MV-4-11 (cell line): ENCODE results near the gene ECI1.
"Not testable (repeated sequence)": the region's sequence is repeated elsewhere in the genome, so short reads cannot be mapped to it uniquely, and the experiment has no call there.

Source experiments
- DNase-seq: peaks from one replicate; lab custom pipeline; 2025; lab: John Stamatoyannopoulos, UW

Gene ECI1

GRCh38 chr16:2253293-2253692 lies 1.9 kb upstream of the ECI1 start:
- DNase-seq, result no peak

GRCh38 chr16:2252806-2253148 lies 1.4 kb upstream of the ECI1 start:
- DNase-seq, result no peak

- DNase-seq, result peak; percentile 20
These were observed 613 bp downstream of the ECI1 start for GRCh38 chr16:2250652-2251295.

GRCh38 chr16:2246301-2246885 lies 5.0 kb downstream of the ECI1 start:
- no peak for DNase-seq

GRCh38 chr16:2244926-2245795 lies 6.2 kb downstream of the ECI1 start:
- DNase-seq, result no peak

- no peak for DNase-seq
These were observed 7.1 kb downstream of the ECI1 start for GRCh38 chr16:2244301-2244700.

- no peak for DNase-seq
These were observed 7.6 kb downstream of the ECI1 start for GRCh38 chr16:2243781-2244180.

GRCh38 chr16:2243031-2243528 lies 8.3 kb downstream of the ECI1 start:
- DNase-seq, result no peak

- no peak for DNase-seq
These were observed 8.8 kb downstream of the ECI1 start for GRCh38 chr16:2242598-2242997.

GRCh38 chr16:2240331-2240730 lies 11.1 kb downstream of the ECI1 start:
- not testable (repeated sequence) for DNase-seq

DNA sequence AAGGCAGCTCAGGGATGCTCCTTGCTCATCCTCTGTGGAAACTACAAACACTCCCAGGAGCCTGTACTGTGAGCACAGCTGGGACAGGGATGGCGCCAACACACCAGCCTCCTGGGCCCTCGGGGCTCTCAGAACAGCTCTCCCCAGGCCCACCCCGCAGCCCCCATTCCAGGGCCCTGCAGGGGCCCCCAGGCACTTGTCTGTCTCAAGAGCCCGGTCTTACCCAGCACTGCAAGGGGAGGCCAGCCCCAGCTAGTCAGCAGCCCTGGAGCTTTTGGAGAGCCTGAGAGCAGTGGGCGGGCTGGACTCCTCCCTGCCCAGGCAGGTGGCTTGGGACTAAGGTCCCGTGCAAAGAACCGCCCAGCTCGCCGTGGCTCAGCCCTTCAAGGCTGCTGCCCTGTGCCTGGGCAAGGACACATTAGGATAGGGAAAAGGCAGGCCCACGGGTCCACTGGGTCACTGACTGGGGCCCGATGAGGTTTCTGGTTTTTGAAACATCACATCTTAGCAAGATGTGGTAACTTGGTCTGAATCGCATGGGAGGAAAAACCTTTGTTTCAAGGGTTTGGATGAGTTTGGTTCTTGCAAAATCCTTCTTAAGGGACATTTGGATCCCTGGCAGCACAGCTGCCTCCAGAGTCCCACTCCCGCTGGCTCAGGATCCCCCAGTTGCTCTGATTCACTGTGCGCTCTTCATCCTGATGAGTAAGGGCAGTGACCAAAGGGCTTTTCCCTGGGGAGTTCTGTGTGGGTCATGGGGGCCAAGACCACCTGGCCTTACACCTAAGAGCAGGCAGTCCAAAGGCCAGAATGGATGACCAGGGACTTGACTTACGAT lies 12.3 kb downstream of the ECI1 start:
- no peak for DNase-seq

DNA sequence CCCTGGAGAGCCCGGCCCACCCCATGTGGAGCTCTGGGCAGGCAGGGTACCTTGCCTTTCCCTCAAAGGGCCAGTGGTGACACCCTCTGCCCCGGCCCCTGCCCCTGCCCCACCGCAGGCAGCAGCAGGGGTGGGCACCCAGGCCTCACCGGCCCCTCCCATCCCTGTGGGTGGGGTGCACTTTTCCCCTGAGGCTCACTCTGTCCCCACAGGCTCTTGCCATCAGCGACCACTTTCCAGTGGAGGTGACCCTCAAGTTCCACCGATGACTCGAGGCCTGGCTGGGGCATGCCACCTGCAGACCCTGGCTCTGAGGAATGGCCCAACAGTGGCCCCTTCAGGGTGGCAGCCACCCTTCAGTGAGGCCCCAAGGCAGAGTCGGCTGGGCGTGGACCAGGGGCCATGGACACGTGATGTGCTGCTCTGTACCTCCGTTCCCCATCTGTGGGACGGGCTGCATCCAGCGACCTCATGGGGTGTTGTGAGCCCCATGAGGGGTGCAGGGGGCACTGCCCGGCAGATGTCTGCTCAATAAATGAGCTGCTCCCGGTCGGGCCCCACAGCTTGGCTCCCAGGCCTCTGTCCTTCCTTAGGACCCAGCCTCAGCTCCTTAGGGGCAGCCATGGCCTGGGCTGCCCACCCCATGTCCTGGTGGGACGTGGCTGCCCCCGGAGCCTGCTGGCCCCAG lies 13.1 kb downstream of the ECI1 start:
- no peak for DNase-seq

GRCh38 chr16:2237493-2238149 lies 13.8 kb downstream of the ECI1 start:
- DNase-seq, result no peak

GRCh38 chr16:2237102-2237482 lies 14.3 kb downstream of the ECI1 start:
- no peak for DNase-seq

- no peak for DNase-seq
These were observed 14.9 kb downstream of the ECI1 start, which contains the start of gene DNASE1L2 for GRCh38 chr16:2236337-2237101. Gene DNASE1L2, plus strand, starts transcription at chr16:2236444. Its CDS starts 373 bp downstream, at chr16:2236817.

DNA sequence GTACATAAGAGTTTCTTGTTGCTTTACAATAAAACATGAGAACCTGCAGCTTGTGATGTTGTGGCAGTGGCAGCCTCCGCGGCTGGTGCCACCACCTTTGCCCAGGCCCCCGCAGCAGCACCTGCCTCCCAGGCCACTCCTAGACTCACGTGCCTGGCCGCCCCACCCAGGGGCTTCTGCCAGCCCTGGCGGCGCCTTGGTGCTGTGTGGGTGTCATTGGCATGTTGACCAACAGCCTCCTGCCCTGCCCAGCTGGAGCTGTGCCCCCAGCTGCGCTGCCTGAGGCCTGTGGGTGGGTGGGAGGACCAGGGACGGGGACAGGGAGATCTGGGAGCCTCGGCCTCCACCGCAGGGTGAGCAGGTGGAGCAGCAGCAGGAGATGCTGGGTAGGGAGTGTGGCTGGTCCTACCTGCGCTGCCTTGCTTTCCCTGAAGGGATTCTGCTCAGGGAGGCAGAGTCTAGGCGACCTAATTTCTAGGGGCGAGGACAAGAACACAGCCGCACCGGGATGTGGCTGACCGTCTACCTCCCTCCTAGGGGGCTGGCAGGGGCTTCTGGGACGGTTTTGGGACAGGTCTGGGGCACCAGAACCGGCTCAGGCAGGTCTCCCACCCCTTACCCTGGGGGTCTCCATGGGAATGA lies 15.6 kb downstream of the ECI1 start:
- no peak for DNase-seq

- DNase-seq, result no peak
These were observed 16.1 kb downstream of the ECI1 start for GRCh38 chr16:2235234-2235651.

- DNase-seq, result no peak
These were observed 16.6 kb downstream of the ECI1 start for GRCh38 chr16:2234813-2235170.
